GM10248 (cell line): ENCODE results near the gene MIPEP.
"Not testable (repeated sequence)": the region's sequence is repeated elsewhere in the genome, so short reads cannot be mapped to it uniquely, and the experiment has no call there.

Source experiments
- CTCF ChIA-PET: fragments of 300-600 bp; sonication (Branson Sonifier 250); formaldehyde crosslinking; extraction: SDS; loops from one replicate; lab custom pipeline; 2021; ENCODE audit warnings: antibody characterized with exemption; lab: Yijun Ruan, JAX
- POLR2A ChIA-PET: fragments of 350-650 bp; sonication (Branson Sonifier 250); formaldehyde crosslinking; extraction: SDS; loops from one replicate; lab custom pipeline; 2020; ENCODE audit warnings: antibody characterized with exemption; lab: Yijun Ruan, JAX
- DNase-seq: peaks from one replicate; pipeline ENCODE4 v3.0.0; 2012; ENCODE audit errors: extremely low spot score
- TF ChIP-seq, protein P1 (sequence below): IDR thresholded peaks from 2 replicates; pipeline ENCODE4 v1.5.1; 2012; ENCODE audit warnings: mild to moderate bottlenecking, low read depth; ENCODE audit errors: extremely low read depth, missing control alignments, control extremely low read depth

The MIPEP gene

DNA sequence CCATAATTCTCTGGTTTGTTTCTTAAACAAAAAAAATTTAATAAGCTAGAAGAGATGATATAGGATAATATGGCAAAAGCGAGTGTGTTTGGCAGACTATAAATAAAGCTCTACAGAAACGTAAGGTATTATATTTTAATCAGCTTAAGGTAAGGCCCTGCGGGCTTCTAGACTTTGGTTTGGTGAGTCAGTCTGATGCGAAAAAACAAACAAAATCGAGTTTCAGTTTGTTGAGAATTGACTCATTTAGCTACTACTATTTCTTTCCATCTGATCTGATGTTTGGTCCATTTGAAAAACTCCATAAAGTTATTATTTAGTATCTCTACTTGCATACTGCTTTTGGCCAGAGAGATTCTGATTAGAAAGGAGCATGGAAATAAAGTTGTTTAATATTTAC lies 138.0 kb downstream of the MIPEP start:
- TF ChIP-seq, protein P1, sequence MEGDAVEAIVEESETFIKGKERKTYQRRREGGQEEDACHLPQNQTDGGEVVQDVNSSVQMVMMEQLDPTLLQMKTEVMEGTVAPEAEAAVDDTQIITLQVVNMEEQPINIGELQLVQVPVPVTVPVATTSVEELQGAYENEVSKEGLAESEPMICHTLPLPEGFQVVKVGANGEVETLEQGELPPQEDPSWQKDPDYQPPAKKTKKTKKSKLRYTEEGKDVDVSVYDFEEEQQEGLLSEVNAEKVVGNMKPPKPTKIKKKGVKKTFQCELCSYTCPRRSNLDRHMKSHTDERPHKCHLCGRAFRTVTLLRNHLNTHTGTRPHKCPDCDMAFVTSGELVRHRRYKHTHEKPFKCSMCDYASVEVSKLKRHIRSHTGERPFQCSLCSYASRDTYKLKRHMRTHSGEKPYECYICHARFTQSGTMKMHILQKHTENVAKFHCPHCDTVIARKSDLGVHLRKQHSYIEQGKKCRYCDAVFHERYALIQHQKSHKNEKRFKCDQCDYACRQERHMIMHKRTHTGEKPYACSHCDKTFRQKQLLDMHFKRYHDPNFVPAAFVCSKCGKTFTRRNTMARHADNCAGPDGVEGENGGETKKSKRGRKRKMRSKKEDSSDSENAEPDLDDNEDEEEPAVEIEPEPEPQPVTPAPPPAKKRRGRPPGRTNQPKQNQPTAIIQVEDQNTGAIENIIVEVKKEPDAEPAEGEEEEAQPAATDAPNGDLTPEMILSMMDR = no peak
- ChIA-PET CTCF (interaction anchor here (1.0 to 2.1 kb wide), 9 partner anchors 9 to 240 kb away, joined by 3 to 12 read pairs (median 3); no protein-coding TSS in a partner anchor), POLR2A (no interaction called here)
- DNase-seq = peak; percentile 31

DNA sequence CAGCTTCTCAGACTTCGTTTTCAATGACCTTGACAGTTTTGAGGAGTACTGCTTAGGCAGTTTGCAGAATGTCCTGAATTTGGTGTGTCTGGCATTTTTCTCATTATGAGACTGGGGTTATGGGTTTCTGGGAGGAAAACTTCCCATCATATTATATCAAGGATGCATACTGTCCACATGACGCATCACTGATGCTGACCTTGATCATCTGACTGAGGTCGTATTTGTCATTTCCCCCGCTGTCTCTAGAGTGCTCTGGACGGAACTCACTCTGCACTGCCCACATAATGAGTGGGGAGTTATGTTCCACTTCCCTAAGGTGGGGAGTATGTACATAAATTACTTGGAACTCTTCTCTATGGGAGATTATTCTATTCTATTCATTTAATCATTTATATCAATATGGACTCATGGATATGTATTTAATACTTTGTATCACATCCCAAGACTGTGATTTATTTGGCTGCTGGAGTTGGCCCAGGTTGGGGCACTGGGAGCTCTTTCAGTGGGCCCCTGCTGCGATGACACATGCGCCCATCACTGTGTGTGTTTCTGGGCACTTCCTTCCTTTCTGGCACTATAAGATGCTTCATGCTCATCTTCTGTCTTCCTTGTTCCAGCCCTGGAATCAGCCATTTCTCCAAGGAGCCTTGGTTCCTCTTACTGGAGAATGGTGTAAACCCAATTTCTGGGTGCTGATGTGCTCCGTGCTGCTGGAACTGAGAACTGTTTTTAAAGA lies 138.6 kb downstream of the MIPEP start:
- CTCF ChIA-PET = interaction anchor here (1.0 to 2.1 kb wide), 9 partner anchors 9 to 239 kb away, joined by 3 to 12 read pairs (median 4); no protein-coding TSS in a partner anchor
- TF ChIP-seq, protein P1 = no peak
- POLR2A ChIA-PET = no interaction called here
- no peak for DNase-seq

DNA sequence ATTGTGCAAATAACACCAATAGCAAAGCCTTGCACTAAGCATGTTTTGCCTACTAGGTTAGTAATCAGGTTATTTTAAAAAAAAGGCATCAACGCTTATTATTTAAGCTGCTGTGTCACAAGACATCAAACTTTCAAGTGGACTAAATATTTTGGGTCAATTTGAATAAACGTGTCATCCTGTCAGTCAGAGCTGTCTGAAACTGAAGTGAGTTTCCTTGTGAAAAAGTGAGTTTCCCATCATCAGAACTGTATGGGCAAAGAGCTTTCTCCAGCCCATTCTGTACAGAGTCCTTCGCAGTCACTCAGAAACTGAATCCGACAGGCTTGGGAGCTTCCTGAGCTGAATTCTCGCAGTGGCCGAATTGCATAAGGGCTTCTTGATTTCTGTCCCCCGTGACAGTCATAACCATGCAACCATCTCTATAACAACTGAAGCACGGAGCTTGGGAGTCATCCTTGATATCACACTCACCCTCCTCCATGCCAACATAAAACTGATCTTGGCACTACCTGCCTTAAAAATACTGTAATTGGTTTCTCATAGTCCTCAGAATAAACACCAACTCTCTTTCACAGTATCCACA lies 139.8 kb downstream of the MIPEP start:
- POLR2A ChIA-PET = no interaction called here
- no peak for DNase-seq
- TF ChIP-seq, protein P1 = no peak
- CTCF ChIA-PET = interaction anchor here (0.8 to 1.4 kb wide), 4 partner anchors 8 to 284 kb away, joined by 3 to 5 read pairs (median 3); no protein-coding TSS in a partner anchor

DNA sequence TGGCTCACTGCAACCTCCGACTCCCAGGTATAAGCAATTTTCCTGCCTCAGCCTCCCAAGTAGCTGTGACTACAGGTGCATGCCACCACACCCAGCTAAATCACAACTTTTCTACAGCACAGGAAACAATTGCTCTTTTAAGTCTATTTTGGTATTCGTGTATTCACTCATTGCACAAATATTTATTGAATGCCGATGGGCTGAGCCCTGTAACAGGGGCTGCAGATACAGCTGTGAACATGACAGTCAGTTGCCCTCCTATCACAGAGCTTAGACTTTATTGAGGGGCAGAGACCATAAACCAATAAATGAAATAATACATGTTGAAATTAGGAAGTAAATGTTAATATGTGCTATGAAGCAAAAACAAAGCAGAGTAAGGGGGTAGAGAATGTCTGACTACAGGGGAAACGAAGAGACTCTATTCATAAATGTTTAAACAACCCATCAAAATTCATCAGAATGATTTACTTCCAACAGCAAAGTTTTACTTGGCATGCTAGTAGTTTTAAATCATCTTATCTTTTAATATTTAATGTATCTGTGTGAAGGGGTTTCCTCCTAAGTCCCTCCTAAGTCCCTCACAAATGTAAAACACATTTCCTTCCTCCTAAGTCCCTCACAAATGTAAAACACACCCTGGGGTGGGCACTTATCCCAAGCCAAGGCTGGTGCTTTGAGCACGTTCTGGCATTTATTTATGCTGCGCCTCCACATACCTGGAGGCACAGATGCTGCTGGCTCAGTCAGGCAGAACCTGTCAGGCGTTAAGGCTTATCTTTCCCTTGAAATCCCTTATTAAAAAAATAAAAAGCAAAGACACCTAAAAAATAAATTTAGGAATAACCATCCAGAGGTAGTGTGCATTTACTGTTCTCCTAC lies 140.8 kb downstream of the MIPEP start:
- POLR2A ChIA-PET = no interaction called here
- TF ChIP-seq, protein P1 = no peak
- CTCF ChIA-PET = interaction anchor here (1.3 to 1.4 kb wide), 2 partner anchors 12 to 283 kb away, joined by 3 read pairs; no protein-coding TSS in a partner anchor
- DNase-seq = no peak

DNA sequence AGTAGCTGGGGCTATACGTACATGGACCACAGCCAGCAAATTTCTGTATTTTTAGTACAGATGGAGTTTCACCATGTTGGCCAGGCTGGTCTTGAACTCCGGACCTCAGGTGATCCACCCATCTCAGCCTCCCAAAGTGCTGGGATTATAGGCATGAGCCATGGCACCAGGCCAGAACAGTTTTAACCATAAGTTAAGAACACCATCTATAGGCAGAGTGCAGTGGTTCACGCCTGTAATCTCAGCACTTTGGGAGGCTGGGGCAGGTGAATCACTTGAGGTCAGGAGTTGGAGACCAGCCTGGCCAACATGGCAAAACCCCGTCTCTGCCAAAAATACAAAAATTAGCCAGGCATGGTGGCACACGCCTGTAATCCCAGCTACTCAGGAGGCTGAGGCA lies 143.1 kb downstream of the MIPEP start:
- CTCF ChIA-PET = interaction anchor here (2.1 kb wide), 1 partner anchor 10 kb away, joined by 8 read pairs; no protein-coding TSS in a partner anchor
- POLR2A ChIA-PET, DNase-seq: not testable (repeated sequence)

DNA sequence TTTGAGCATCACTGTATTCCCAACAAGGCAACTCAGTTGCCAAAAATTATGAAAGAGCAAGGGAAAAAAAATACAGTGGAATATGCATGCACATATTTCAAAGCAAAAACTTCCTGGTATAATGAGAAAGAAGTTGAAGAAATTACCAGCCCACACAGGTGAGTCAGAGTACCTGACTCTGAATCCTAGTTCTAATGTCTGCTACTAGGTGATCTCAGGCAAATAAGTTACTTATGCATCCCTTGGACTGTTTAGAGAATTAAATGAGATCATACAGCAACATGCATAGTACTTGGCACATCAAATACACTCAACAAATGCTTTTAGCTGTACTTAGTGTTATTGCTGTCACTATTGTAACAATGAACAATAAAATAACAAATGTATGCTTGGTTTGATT lies 144.9 kb downstream of the MIPEP start:
- CTCF ChIA-PET = interaction anchor here (0.8 to 2.1 kb wide), 3 partner anchors 9 to 74 kb away, joined by 3 to 8 read pairs (median 5); no protein-coding TSS in a partner anchor
- POLR2A ChIA-PET = no interaction called here
- TF ChIP-seq, protein P1 = no peak
- DNase-seq = no peak
